GM20431 (cell line): ENCODE results near the gene MROH7.

Experiments used
- in situ Hi-C: fragments of 300-500 bp; cut with MseI, MboI; formaldehyde crosslinking; loops from one replicate; pipeline ENCODE4 v1.15.0; 2020; ENCODE audit warnings: low sequenced_read_pairs; ENCODE audit not compliant: unreplicated experiment

The MROH7 gene

DNA sequence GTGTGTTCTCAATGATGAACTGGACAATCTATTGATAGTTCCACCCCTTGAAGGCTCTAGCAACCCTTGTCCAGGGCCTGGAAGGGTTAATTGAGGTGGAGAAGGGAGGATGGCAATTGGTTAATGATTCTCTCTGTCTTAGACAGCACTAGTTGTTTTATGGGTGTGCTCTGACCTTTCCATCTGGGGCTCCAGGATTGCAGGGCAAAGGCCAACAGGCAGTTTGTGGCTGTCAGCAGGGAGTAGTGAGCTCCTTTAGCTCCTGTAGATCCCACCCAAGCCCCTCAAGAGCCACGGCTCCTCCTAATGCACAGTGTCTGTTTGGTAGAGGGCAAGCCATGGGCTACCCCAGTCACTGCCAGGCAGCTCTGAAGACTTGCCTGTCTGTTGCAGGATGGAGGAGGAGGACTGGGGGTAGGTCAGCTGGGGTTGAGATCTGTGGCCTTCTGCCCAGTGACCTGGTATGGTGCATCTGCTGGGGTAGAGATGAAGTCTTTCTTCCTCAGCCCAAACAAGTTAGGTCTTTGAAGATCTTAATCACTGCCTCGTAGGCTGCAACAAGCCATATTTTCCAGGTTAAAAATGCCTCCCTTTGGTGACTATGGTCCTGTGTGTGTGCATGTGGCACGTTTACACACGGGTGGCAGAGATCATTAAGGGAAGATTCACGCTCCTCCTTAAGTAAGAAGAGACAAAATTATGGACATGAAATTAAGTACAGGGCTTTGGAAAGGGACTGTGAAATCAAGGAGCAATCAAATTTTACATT, 7.7 kb downstream of the MROH7 start:
- in situ Hi-C loops = no loop called here

GRCh38 chr1:54649921-54650320, 8.3 kb downstream of the MROH7 start:
- in situ Hi-C loops = no loop called here

- in situ Hi-C loops = no loop called here
Measured at GRCh38 chr1:54650417-54650816, 8.8 kb downstream of the MROH7 start.

DNA sequence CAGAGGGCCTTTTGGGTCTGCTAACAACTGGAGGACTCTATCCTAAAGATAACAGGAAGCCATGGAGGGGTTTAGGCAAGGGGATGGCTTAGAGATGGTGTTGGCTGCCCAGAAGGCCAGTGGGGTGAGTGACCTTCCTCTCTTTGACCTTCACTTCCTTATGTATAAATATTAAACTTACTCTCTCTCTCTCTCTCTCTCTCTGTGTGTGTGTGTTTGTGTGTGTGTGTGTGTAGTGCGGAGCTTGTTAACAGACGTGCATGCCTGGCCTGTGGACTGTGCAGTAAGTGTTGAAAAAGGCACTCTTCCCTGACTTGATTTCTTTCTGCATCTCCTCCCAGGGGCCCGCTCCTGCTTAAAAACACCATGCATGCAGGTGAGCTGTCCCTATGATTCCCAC, 10.0 kb downstream of the MROH7 start:
- in situ Hi-C loops = no loop called here

GRCh38 chr1:54652168-54652567, 10.6 kb downstream of the MROH7 start:
- in situ Hi-C loops = no loop called here

DNA sequence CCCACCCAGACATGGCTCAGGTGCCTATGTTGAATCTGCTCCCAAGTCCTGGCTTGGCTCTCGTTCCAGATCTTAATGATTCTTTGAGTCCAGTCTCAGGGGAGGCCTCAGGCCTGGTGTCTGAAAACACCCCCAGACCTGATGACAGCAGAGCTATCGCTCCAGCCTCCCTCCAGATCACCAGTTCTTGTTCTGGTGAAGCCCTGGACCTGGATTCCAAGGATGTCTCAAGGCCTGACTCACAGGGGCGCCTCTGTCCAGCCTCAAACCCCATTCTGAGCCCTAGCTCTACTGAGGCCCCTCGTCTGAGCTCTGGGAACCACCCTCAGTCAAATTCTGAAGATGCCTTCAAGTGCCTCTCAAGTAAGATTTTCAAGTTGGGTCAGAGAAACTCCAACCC, 11.4 kb downstream of the MROH7 start:
- in situ Hi-C loops = no loop called here

GRCh38 chr1:54658164-54658913, 16.8 kb downstream of the MROH7 start:
- in situ Hi-C loops = no loop called here

GRCh38 chr1:54663725-54664124, 22.1 kb downstream of the MROH7 start:
- in situ Hi-C loops = no loop called here

GRCh38 chr1:54664364-54664763, 22.8 kb downstream of the MROH7 start:
- in situ Hi-C loops = no loop called here

DNA sequence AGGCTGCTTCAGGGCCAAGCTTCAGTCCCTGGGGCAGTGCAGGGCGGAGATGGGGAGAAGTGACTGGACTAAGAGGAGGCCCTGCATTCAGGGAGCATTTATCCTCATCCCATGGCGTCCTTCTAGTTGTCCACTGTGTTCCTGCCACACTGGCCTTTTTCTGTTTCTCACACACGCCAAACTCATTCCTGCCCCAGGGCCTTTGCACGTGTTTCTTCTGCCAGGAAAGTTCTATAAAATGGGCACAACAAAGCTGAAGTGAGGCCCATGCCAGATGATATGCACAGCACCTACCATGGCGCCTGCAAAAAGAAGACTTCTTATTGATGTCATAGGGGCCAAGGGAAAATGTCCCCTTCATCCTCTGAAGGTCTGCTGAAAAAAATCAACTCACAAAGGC, 24.3 kb downstream of the MROH7 start:
- in situ Hi-C loops = no loop called here

GRCh38 chr1:54666333-54666732, 24.7 kb downstream of the MROH7 start:
- in situ Hi-C loops = no loop called here

DNA sequence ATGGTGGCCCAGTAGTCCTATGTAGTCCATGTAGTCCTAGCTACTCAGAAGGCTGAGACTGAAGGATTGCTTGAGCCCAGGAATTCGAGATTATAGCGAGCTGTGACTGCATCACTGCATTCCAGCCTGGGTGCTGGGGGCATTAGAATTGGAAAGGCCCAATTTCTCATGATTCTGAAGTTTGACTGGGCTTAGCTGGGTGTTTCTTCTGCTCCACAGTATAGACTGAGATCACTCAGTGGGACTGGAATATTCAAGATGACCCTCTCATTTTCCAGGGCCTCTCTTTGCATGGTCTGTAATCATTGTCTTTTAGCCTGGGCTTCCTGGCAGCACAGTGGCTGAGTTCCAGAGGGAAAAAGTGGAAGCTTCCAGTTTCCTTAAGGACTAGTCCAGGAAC, 26.2 kb downstream of the MROH7 start:
- in situ Hi-C loops = no loop called here

GRCh38 chr1:54668567-54668966, 27.0 kb downstream of the MROH7 start:
- in situ Hi-C loops = no loop called here

DNA sequence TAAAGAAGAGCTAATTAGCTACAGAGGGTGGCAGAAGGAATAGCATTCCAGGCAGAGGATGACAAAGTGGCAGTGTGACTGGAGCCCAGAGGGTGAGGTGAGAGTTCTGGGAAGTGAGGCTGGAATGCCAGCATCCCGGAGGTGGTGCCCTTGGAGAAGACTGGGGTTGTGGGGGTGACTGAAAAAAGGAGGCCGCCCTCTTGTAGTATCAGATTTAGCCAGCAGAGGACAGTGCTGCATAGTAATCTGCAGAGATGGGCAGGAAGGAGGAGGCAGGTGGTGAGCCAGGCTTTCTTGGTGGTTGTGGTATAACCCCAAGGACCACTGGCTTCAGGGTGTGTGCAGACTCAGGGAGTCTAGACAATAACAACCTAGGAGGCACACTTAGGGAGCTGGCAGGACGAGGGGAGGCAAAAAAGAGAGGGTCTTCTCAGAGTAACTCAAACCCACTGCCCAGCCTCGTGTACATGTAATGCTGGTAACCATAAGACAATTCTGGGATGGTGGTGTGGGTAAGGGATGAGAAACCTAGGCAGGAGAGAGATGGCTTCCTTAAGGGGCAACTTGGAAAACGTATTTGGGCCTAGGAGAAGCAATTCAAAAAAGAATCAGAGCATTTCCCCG, 30.5 kb downstream of the MROH7 start:
- in situ Hi-C loops = loop anchor here (10.0 kb wide), 1 partner anchor 143 kb away; no protein-coding TSS in a partner anchor

- in situ Hi-C loops = loop anchor here (10.0 kb wide), 1 partner anchor 136 kb away; no protein-coding TSS in a partner anchor
Measured at GRCh38 chr1:54678776-54679643, 37.4 kb downstream of the MROH7 start.

- in situ Hi-C loops = loop anchor here (10.0 kb wide), 1 partner anchor 135 kb away; no protein-coding TSS in a partner anchor
Measured at GRCh38 chr1:54679706-54680105, 38.1 kb downstream of the MROH7 start.

- in situ Hi-C loops = no loop called here
Measured at GRCh38 chr1:54680387-54680786, 38.8 kb downstream of the MROH7 start.

DNA sequence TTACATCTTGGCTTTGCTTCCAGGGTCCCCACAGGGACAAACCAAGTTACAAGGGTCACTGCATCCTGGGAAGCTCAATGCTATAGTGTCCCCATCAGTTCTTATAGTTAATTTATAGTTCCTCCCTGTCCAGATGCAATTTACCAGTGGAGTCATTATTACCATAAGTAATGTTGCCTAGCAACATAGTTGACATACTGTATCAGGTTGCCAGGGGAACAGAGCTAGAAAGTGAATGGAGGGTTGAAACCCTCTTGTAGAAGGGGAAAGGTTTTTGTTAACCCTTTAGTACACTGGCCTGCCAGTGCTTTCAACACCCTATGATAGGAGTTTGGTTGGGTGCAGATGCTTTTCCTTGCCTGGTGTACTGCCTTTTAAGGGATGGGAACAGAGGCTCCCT, 39.8 kb downstream of the MROH7 start:
- in situ Hi-C loops = no loop called here

DNA sequence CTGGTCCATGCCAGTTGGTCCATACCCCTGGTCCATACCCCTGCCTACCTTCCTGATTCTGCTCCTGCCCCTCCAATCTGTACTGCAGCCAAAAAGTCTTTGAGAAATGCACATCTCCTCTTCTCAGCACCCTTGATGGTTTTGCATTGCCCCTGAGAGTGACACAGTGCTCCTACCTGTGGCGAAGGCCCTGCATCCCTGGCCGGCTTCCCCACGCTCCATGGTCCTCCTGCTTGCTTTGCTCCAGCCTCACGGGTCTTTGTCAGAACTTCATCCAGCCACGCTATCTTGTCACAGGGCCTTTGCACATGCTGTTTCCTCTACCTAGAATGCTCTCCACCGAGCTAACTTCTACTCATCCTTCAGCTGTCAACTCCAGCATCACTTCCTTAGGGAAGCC, 41.9 kb downstream of the MROH7 start:
- in situ Hi-C loops = no loop called here

- in situ Hi-C loops = no loop called here
Measured at GRCh38 chr1:54685335-54685905, 43.8 kb downstream of the MROH7 start.
